Activated CD8-positive, alpha-beta T cell treated with anti-CD3 and anti-CD28 coated beads for 36 hours (primary cell): ENCODE measurements around the gene GNAL. TPM values are rescaled to one million over a fixed set of nuclear protein-coding genes. Genes with fewer than 3 reads are reported as not detected.

Experiments used
- ATAC-seq: fragments of 200-7000 bp; cut with Tn5 transposase; one replicate; pipeline ENCODE4 v1.10.0; 2021; ENCODE audit warnings: mild to moderate bottlenecking, moderate library complexity
- CTCF ChIA-PET: fragments of 350-600 bp; sonication (Branson Sonifier 250); formaldehyde crosslinking; loops from one replicate; lab custom pipeline; 2021; ENCODE audit warnings: antibody characterized with exemption; lab: Charles Lee
- POLR2A ChIA-PET: fragments of 350-600 bp; sonication (Branson Sonifier 250); formaldehyde crosslinking; loops from one replicate; lab custom pipeline; 2021; ENCODE audit warnings: antibody characterized with exemption; lab: Charles Lee
- DNase-seq: peaks from one replicate; pipeline ENCODE4 v3.0.0-alpha.2; 2020
- H3K27ac Mint-ChIP-seq: one replicate; pipeline ENCODE4 v1.8.0; 2021; ENCODE audit warnings: mild to moderate bottlenecking, mixed read lengths
- H3K27me3 Mint-ChIP-seq: one replicate; pipeline ENCODE4 v1.8.0; 2021; ENCODE audit warnings: mixed read lengths
- H3K36me3 Mint-ChIP-seq: one replicate; pipeline ENCODE4 v1.8.0; 2021; ENCODE audit warnings: low read depth, mixed read lengths
- H3K4me1 Mint-ChIP-seq: one replicate; pipeline ENCODE4 v1.8.0; 2021; ENCODE audit warnings: low read depth, mixed read lengths
- H3K4me3 Mint-ChIP-seq: one replicate; pipeline ENCODE4 v1.8.0; 2021; ENCODE audit warnings: mild to moderate bottlenecking, moderate library complexity, mixed read lengths
- H3K9me3 Mint-ChIP-seq: one replicate; pipeline ENCODE4 v1.8.0; 2021; ENCODE audit warnings: mixed read lengths
- intact Hi-C: fragments of 100-400 bp; cut with micrococcal nuclease; formaldehyde crosslinking; loops from one replicate; pipeline ENCODE4 v1.10.0; 2022
- total RNA-seq, 2 experiments: library from RNA; stranded (reverse); gene quantifications; one replicate each; pipeline ENCODE4 v1.2.3, GENCODE V29; 2021
- TF ChIP-seq, protein P1 (sequence below): fragments of 200-600 bp; IDR thresholded peaks from one replicate; pipeline ENCODE4 v1.8.0; 2022; ENCODE audit warnings: antibody characterized with exemption, mild to moderate bottlenecking

The GNAL gene
- total RNA-seq, 2 experiments from 2014 or later = 0.11 TPM; not detected in 1

- Mint-ChIP-seq H3K27ac (no peak overlapping the region), H3K4me1 (no peaks in the 10 kb centered on the region), H3K27me3 (no peaks in the 10 kb centered on the region), H3K4me3 (no peak overlapping the region), H3K36me3 (no peaks in the 10 kb centered on the region), H3K9me3 (no peaks in the 10 kb centered on the region)
- DNase-seq (no peak), ATAC-seq (no peak)
- ChIA-PET CTCF (no interaction called here), POLR2A (no interaction called here)
- TF ChIP-seq, protein P1, sequence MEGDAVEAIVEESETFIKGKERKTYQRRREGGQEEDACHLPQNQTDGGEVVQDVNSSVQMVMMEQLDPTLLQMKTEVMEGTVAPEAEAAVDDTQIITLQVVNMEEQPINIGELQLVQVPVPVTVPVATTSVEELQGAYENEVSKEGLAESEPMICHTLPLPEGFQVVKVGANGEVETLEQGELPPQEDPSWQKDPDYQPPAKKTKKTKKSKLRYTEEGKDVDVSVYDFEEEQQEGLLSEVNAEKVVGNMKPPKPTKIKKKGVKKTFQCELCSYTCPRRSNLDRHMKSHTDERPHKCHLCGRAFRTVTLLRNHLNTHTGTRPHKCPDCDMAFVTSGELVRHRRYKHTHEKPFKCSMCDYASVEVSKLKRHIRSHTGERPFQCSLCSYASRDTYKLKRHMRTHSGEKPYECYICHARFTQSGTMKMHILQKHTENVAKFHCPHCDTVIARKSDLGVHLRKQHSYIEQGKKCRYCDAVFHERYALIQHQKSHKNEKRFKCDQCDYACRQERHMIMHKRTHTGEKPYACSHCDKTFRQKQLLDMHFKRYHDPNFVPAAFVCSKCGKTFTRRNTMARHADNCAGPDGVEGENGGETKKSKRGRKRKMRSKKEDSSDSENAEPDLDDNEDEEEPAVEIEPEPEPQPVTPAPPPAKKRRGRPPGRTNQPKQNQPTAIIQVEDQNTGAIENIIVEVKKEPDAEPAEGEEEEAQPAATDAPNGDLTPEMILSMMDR = no peak
- intact Hi-C loops = no loop called here
Observed at GRCh38 chr18:11842562-11842961, 153.5 kb downstream of the GNAL start.

DNA sequence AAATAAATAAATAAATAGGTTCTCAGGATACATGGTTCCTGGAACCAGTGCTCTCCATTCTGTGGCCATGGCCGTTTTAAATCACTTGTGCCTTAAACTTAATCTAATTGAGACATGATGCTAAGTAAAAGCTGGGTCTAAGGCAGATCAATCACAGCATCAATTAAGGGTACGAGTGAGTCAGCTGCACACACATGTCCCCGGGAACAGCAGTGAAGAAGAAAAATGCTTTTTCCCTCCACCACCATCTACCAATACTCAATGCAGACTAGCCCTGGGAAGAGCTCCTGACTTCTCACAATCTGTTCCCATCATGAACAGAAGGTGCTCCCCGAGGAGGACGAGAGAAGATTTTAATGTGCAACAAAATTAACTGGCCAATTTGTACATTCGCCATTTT lies 155.4 kb downstream of the GNAL start:
- Mint-ChIP-seq H3K4me3 (no peak overlapping the region), H3K27ac (no peak overlapping the region), H3K27me3 (no peaks in the 10 kb centered on the region), H3K36me3 (no peaks in the 10 kb centered on the region), H3K4me1 (peaks cover 4% of the 10 kb centered on the region), H3K9me3 (no peaks in the 10 kb centered on the region)
- ChIA-PET POLR2A (no interaction called here), CTCF (no interaction called here)
- no peak for ATAC-seq
- DNase-seq = no peak
- intact Hi-C loops = no loop called here
- TF ChIP-seq, protein P1 = no peak

DNA sequence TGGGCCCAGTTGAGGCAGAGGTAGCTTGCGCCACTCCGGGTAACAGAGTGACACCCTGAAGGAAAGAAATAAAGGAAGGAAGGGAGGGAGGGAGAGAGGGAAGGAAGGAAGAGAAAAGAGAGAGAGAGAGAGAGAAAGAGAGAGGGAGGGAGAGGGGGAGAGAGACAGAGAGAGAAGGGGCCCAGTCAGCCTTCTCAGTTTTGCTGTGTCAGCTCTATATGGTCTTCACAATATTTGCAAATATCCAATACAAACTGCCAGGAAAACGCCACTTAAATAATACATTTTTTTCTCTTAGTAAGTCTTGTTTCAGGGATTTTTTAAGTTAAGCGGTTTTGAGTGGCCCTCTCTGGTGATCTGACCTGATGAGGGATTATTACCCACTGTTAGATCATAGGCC lies 156.6 kb downstream of the GNAL start:
- H3K27me3 Mint-ChIP-seq = no peaks in the 10 kb centered on the region
- ChIA-PET CTCF (interaction anchor here (1.0 kb wide), 1 partner anchor 92 kb away, joined by 3 read pairs; no protein-coding TSS in a partner anchor), POLR2A (no interaction called here)
- H3K4me1 Mint-ChIP-seq = peaks cover 11% of the 10 kb centered on the region
- H3K27ac Mint-ChIP-seq = no peak overlapping the region
- H3K36me3 Mint-ChIP-seq = no peaks in the 10 kb centered on the region
- H3K9me3 Mint-ChIP-seq = no peaks in the 10 kb centered on the region
- H3K4me3 Mint-ChIP-seq = no peak overlapping the region
- TF ChIP-seq, protein P1 = no peak
- no peak for ATAC-seq
- DNase-seq = no peak
- intact Hi-C loops = no loop called here

GRCh38 chr18:11847811-11848210 lies 158.7 kb downstream of the GNAL start:
- TF ChIP-seq, protein P1 = no peak
- ATAC-seq (no peak), DNase-seq (no peak)
- ChIA-PET CTCF (interaction anchor here (2.2 kb wide), 1 partner anchor 114 kb away, joined by 7 read pairs; no protein-coding TSS in a partner anchor), POLR2A (interaction anchor here (1.3 kb wide), 1 partner anchor 13 kb away, joined by 4 read pairs; no protein-coding TSS in a partner anchor)
- H3K27me3 Mint-ChIP-seq = no peaks in the 10 kb centered on the region
- intact Hi-C loops = no loop called here
- H3K4me1 Mint-ChIP-seq = peaks cover 12% of the 10 kb centered on the region
- peaks cover 8% of the 10 kb centered on the region for H3K36me3 Mint-ChIP-seq
- no peak overlapping the region for H3K27ac Mint-ChIP-seq
- no peak overlapping the region for H3K4me3 Mint-ChIP-seq
- no peaks in the 10 kb centered on the region for H3K9me3 Mint-ChIP-seq

DNA sequence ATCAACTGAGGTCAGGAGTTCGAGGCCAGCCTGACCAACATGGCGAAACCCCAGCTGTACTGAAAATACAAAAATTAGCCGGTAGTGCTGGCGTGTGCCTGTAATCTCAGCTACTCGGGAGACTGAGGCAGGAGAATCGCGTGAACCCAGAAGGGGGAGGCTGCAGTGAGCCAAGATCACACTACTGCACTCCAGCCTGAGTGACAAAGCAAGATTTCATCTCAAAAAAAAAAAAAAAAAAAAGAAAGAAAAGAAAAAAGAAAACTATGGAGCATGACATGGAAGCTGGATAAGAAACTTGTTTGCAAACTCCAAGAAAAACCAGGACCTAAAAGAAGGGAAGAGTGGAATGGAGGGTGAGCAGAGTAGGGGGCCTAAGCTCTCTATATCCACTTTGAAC lies 160.2 kb downstream of the GNAL start:
- intact Hi-C loops = no loop called here
- Mint-ChIP-seq H3K27me3 (no peaks in the 10 kb centered on the region), H3K27ac (no peak overlapping the region), H3K4me3 (no peak overlapping the region), H3K9me3 (no peaks in the 10 kb centered on the region), H3K4me1 (peaks cover 22% of the 10 kb centered on the region), H3K36me3 (peaks cover 11% of the 10 kb centered on the region)
- CTCF ChIA-PET = interaction anchor here (1.1 to 2.2 kb wide), 2 partner anchors 116 to 193 kb away, joined by 3 to 7 read pairs; no protein-coding TSS in a partner anchor
- POLR2A ChIA-PET = interaction anchor here (1.3 kb wide), 1 partner anchor 15 kb away, joined by 4 read pairs; no protein-coding TSS in a partner anchor
- ATAC-seq = no peak
- no peak for DNase-seq
- TF ChIP-seq, protein P1 = no peak
